Kidney glomerular epithelial cell (primary cell): ENCODE measurements around the gene AP1G1.

Experiments used
- DNase-seq: peaks from one replicate; lab custom pipeline; 2025; lab: John Stamatoyannopoulos, UW

Gene AP1G1

DNA sequence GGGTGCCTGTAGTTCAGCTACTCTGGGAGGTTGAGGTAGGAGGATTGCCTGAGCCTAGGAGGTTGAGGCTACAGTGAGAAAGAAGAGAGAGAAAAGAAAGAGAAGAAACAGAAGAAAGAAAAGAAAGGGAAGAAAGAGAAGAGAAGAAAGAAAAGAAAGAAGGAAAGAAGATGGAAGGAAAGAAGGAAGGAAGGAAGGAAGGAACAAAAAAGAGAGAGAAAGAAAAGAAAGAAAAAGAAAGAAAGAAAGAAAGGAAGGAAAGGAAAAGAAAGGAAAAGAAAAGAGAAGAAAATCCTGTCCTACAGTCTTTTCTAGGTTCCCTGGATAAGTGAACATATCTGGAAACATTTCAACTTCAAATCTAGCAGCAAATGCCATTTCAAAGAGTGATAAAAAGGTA is 54.5 kb downstream of the AP1G1 start:
- DNase-seq, result no peak

GRCh38 chr16:71748226-71748625 is 60.4 kb downstream of the AP1G1 start:
- DNase-seq, result no peak

GRCh38 chr16:71746442-71747046 is 62.1 kb downstream of the AP1G1 start:
- DNase-seq, result peak; percentile 0

- no peak for DNase-seq
Measured at GRCh38 chr16:71738855-71739254, 69.8 kb downstream of the AP1G1 start.

DNA sequence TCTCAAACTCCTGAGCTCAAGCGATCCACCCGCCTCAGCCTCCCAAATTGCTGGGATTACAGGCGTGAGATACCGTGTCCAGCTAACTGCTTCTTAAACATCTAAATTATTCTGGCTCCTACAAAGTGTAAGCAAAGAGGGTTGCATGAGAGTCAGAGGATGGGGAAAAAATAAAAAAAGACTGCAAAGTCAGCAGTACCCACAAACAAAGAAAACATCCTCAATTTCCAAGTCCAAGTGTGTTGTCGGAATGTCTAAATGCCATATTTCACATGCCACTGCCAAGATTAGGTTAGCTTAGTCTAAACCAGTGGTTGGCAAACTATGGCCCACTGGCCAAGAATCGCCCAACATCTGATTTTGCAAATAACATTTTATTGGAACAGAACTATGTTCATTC is 71.1 kb downstream of the AP1G1 start:
- no peak for DNase-seq

DNA sequence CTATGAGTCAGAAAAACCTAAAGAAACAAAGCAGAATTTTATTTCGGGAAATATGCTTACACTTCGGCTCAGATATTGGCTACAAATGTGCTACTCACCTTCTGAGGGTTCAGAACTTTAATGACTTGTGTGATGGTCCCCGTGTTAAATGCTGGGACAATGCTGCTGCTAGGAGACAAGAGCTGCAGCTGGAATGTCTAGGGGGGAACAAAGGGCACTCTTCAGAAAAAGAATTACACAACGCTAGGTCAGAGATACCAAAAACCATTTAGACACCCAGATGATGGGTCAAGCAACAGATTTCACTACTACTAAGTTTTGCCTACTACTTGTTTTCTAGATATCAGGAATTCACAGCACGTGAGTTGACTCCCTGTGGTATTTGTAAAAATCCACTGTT is 74.1 kb downstream of the AP1G1 start:
- DNase-seq, result no peak

DNA sequence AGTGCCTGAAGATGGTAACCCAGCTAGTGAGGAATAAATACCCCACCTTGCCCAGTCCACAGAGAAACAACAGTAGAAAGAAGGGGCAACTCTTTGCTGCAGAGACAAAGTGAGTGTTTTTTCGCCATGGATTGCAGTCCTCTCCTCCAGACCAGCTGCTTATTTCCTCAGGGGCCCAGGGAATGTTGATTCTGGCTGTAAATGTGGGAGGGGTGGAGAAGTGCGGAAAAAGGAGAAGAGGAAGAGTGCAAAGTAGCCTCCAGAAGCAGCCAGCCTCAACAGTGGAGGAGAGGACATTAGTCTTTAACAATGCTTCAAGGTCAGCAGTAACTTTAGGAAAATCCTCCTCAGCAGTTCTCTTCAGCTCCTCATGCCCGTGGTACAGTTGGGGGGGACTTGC is 76.0 kb downstream of the AP1G1 start:
- no peak for DNase-seq

DNA sequence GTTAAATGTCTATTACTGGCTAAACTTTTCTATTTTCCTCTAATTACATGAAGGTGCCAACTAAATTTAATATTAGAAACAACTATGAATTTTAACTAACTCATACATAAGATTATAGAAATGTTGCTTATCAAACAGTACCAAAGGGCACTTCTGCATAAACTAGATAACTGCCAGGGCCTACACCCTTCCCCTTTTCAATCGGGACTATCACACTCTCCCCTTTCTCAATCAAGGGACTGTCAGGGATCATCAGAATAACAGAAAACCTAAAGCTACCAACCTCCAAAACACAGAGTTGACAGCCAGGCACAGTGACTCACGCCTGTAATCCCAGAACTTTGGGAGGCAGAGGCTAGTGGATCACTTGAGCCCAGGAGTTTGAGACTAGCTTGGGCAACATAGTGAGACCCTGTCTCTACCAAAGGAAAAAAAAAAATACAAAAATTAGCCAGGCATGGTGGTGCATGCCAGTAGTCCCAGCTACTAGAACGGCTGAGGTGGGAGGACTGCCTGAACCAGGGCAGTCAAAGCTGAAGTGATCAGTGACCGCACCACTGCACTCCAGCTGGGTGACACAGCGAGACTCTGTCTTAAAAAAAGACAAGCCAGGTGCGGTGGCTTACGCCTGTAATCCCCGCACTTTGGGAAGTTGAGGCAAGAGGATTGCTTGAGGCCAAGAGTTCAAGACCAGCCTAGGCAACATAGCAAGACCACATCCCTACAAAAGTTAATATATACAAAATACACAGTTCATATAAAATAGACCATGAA is 80.9 kb downstream of the AP1G1 start:
- no peak for DNase-seq

- no peak for DNase-seq
Measured at GRCh38 chr16:71726476-71727315, 81.9 kb downstream of the AP1G1 start.

DNA sequence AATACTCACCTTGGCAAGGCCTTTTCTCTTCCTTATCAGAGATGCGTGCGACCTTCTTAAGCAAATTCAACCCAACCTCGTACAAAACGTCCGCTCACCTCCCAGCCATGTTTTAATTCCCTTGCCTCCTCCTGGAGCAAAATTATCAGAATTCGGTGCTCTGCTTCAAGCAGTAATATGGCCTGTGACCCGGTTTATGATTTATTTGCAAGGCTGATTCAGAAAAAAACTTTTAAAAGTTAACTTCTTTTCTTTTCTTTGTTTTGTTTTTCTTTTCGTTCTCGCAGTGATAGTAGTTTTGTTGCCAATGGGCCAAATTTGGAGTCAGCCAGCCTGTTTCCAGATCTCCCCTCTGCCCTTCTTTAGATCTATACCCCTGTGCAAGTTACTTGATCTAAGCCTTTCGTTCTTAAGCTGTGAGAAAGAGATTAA is 84.3 kb downstream of the AP1G1 start, which contains the start of gene PHLPP2:
Gene PHLPP2, minus strand, starts transcription at position 382 of the 432 bp plus-strand sequence. CDS start 9,906 bp downstream, outside the sequence.
- no peak for DNase-seq

DNA sequence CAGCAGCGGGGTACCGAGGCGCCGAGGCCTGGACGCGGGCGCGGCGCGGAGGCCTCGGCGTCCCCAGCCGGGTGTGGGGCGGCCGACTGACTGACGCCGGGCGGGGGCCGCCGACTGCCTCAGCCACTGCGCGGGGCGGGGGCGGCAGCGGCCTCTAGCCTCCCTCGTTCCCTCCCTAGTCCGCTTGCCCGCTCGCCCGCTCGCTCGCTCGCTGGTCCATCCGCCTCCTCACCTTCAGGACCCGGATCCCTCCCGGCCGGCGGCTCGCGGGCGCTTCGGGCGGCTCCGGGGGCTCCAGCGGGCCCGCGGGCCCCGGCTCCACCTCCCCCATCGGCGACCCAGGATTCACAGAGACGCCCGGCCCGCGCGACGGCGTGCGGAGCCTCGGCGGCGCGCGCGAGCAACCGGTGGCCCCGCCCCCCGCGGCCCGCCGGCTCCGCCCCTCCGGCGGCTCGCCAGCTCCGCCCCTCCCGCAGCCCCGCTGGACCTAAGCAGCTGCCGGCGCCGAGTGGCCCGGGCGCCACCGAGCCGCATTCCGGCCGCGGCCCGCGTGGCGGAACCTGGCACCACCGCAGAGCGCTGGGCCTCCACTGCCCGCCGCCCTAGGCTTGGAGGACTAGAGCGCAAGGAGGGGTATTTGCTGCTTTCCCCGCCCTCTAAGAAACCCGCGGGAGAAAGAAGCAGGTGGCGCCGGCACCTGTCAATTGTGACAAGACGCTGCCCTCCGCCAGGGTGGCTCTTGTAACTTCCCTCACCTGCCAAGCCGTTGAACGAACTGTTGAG is 84.9 kb downstream of the AP1G1 start:
- peak; percentile 60 for DNase-seq

- DNase-seq, result peak; percentile 67
Measured at GRCh38 chr16:71722801-71723536, 85.7 kb downstream of the AP1G1 start.

GRCh38 chr16:71721066-71721740 is 87.4 kb downstream of the AP1G1 start:
- no peak for DNase-seq

DNA sequence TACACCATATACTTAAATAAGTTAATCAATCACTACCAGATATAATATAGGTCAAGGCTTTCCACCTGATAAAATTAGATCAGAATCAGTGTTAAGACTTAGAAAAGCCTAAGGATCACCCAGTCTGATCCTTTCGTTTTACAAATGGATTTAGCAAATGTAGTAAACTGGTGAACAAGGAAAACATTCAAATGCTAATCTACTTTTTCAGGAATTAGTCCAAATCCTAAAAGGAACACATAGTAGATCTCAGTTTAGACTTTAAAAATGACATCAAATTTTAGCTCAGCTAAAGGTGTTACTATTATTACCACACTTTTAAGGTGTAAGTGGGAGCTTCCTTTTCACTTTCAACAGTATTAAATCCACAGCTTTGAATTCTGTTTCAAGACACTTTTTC is 96.1 kb downstream of the AP1G1 start:
- no peak for DNase-seq

- no peak for DNase-seq
Measured at GRCh38 chr16:71711789-71712188, 96.8 kb downstream of the AP1G1 start.

DNA sequence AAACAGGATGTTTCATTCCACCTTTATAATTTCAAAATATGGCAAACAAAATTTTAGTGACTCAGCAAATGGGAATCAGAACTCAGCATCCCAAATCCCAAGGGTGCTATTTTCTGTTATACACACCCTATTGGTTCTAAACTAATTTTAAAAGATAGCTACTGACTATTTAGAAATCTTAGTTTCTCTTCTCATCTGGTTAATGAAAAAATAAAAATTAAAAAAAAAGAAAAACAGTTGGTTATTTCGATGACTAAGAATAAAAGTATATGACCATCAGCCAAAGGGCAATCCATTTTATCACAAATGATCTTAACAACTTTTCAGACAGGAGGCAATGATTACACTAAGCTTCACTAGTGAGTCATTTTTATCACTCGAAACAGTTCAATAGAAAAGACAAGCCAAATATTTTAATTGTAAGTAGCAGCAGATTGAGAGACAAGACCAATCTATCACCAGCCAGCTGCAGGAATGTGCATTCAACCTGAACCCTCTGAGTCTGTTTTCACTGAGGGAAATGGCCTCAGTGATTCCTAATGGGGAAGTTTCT is 99.3 kb downstream of the AP1G1 start:
- peak; percentile 80 for DNase-seq

- no peak for DNase-seq
Measured at GRCh38 chr16:71708696-71709095, 99.9 kb downstream of the AP1G1 start.

- DNase-seq, result no peak
Measured at GRCh38 chr16:71707199-71707598, 101.4 kb downstream of the AP1G1 start.

DNA sequence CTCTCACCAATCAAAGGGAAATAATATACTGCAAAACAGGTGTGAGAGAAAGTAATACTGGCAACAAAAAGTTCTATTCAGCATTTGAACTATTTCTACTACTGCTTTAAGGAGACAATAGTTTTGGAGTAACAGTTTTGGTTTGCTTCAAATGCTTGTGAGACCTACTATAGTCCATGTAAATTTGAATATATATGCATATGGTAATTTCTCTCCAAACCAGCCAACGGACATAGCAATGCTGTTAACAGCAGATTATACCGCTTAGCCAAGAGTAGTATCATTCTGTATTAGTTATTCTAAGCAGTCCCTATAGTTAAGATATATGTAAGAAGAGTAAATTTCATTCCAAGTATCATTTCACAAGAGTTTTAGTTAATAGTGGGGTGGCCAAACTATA is 102.6 kb downstream of the AP1G1 start:
- DNase-seq, result no peak

DNA sequence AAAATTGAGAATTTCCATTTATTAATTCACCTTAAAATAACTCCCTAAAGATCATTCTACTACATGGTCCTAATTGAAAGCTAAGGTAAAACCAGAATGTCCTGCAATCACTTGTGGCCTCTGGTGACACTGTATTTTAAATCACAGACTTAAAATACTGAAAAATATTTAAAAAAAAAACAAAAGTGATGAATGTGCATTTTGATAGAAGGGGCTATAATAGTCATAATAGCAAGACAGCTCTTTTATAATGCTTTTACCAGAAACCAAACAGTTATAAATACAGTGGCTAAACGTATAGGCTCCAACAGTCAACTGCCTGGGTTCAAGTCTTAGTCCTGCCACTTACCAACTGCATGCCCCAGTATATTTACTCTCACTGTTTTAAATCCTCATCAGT is 105.3 kb downstream of the AP1G1 start:
- no peak for DNase-seq
